H1 (cell line): ENCODE data around the gene COX14. TPM values are rescaled to one million over a fixed set of nuclear protein-coding genes. Genes with fewer than 3 reads are reported as not detected.

Source experiments
- CTCF ChIA-PET: fragments of 300-600 bp; sonication (Branson Sonifier 250); formaldehyde crosslinking; loops from one replicate; lab custom pipeline; 2021; ENCODE audit not compliant: partially characterized antibody; lab: Charles Lee
- POLR2A ChIA-PET: fragments of 300-600 bp; sonication (Branson Sonifier 250); formaldehyde crosslinking; loops from one replicate; lab custom pipeline; 2021; ENCODE audit warnings: inconsistent platforms; ENCODE audit not compliant: partially characterized antibody; lab: Charles Lee
- DNase-seq, 2 experiments: peaks; one replicate each; pipeline versions ENCODE4 v3.0.0 to v3.0.0-alpha.2; 2010 to 2022; ENCODE audit warnings: low spot score in 2 of 2, low read depth in 1 of 2, mixed read lengths in 1 of 2
- FAIRE-seq: peaks from 2 replicates; lab custom pipeline; 2011; peaks lifted over from hg19 to GRCh38; lab: Jason Lieb, UNC
- H2AFZ ChIP-seq: 2 replicates; pipeline ENCODE4 v1.8.1; 2012; ENCODE audit warnings: low read length, inconsistent platforms
- H2AK5ac ChIP-seq: 2 replicates; pipeline ENCODE4 v1.6.1; 2013; ENCODE audit warnings: low read depth, low read length
- H2BK120ac ChIP-seq: replicated peaks from 2 replicates; pipeline ENCODE3; 2013; ENCODE audit warnings: low read depth, low read length, inconsistent platforms
- H2BK12ac ChIP-seq: 2 replicates; pipeline ENCODE4 v1.6.1; 2013; ENCODE audit warnings: low read depth, low read length
- H2BK15ac ChIP-seq: 2 replicates; pipeline ENCODE4 v1.6.1; 2013; ENCODE audit warnings: low read length
- H2BK20ac ChIP-seq: 2 replicates; pipeline ENCODE4 v1.6.1; 2013; ENCODE audit warnings: low read length
- H2BK5ac ChIP-seq: 2 replicates; pipeline ENCODE4 v1.6.1; 2013; ENCODE audit warnings: low read depth, low read length
- H3K14ac ChIP-seq: 2 replicates; pipeline ENCODE4 v1.6.1; 2013; ENCODE audit warnings: inconsistent platforms; ENCODE audit not compliant: insufficient read length
- H3K18ac ChIP-seq: 2 replicates; pipeline ENCODE4 v1.6.1; 2013; ENCODE audit warnings: low read length; ENCODE audit errors: extremely low read depth
- H3K23ac ChIP-seq: 2 replicates; pipeline ENCODE4 v1.6.1; 2013; ENCODE audit warnings: inconsistent platforms; ENCODE audit not compliant: insufficient read length
- H3K23me2 ChIP-seq: 2 replicates; pipeline ENCODE4 v1.6.1; 2013; ENCODE audit warnings: low read depth, low read length
- H3K27ac ChIP-seq: 2 replicates; pipeline ENCODE4 v1.6.1; 2011; ENCODE audit warnings: low read depth, low read length, inconsistent platforms
- H3K27me3 ChIP-seq, 4 experiments: replicated peaks in 1 of 4; 1 replicate in 1 of 4; 2 replicates in 3 of 4; pipeline versions ENCODE4 v1.6.1 to v1.8.1; 2011 to 2013; ENCODE audit warnings: low read length in 3 of 4, mild to moderate bottlenecking in 3 of 4, inconsistent platforms in 2 of 4, mixed read lengths in 2 of 4, moderate library complexity in 1 of 4; ENCODE audit not compliant: control insufficient read depth in 3 of 4, insufficient read depth in 3 of 4; ENCODE audit errors: extremely low read depth in 1 of 4
- H3K36me3 ChIP-seq, 4 experiments: 2 replicates each; pipeline versions ENCODE4 v1.6.1 to v1.8.1; 2011 to 2013; ENCODE audit warnings: mild to moderate bottlenecking in 4 of 4, low read length in 3 of 4, moderate library complexity in 2 of 4, control low read depth in 1 of 4, inconsistent platforms in 1 of 4; ENCODE audit not compliant: insufficient read depth in 4 of 4, control insufficient read depth in 2 of 4
- H3K4ac ChIP-seq: replicated peaks from 2 replicates; pipeline ENCODE3; 2013; ENCODE audit warnings: low read length, low read depth, mixed read lengths, inconsistent platforms; ENCODE audit not compliant: insufficient read length
- H3K4me1 ChIP-seq, 4 experiments: replicated peaks in 1 of 4; 1 replicate in 1 of 4; 2 replicates in 3 of 4; pipeline versions ENCODE4 v1.6.1 to v1.8.1; 2011 to 2013; ENCODE audit warnings: low read length in 3 of 4, inconsistent platforms in 2 of 4, mixed read lengths in 1 of 4; ENCODE audit not compliant: insufficient read depth in 4 of 4, control insufficient read depth in 3 of 4
- H3K4me2 ChIP-seq, 2 experiments: 2 replicates each; pipeline versions ENCODE4 v1.6.1 to v1.8.1; 2011 to 2013; ENCODE audit warnings: low read depth in 2 of 2, low read length in 2 of 2, control low read depth in 1 of 2, inconsistent platforms in 1 of 2, mild to moderate bottlenecking in 1 of 2; ENCODE audit not compliant: insufficient read depth in 1 of 2
- H3K4me3 ChIP-seq, 4 experiments: fragments of 200-600, 300-600 bp in 1 of 4; sonication (generic), shearing (Covaris generic), sonication (Bioruptor Twin) in 1 of 4; 2 replicates each; pipeline versions ENCODE4 v1.5.1 to v1.8.1; 2011 to 2016; ENCODE audit warnings: low read length in 4 of 4, low read depth in 3 of 4, control low read depth in 2 of 4, inconsistent platforms in 2 of 4, mild to moderate bottlenecking in 2 of 4, mixed read lengths in 1 of 4, moderate library complexity in 1 of 4; ENCODE audit not compliant: insufficient read depth in 2 of 4; ENCODE audit errors: extremely low read depth in 1 of 4
- H3K56ac ChIP-seq: replicated peaks from 2 replicates; pipeline ENCODE3; 2013; ENCODE audit warnings: low read depth, mild to moderate bottlenecking, mixed read lengths, low read length, inconsistent platforms; ENCODE audit not compliant: insufficient read length
- H3K79me1 ChIP-seq: 2 replicates; pipeline ENCODE4 v1.6.1; 2013; ENCODE audit warnings: low read depth, low read length, control low read depth
- H3K79me2 ChIP-seq, 2 experiments: 2 replicates each; pipeline versions ENCODE4 v1.6.1 to v1.8.1; 2012 to 2013; ENCODE audit warnings: low read length in 2 of 2, mild to moderate bottlenecking in 2 of 2, inconsistent platforms in 1 of 2; ENCODE audit not compliant: insufficient read depth in 2 of 2, control insufficient read depth in 1 of 2
- H3K9ac ChIP-seq, 4 experiments: replicated peaks in 1 of 4; 1 replicate in 1 of 4; 2 replicates in 3 of 4; pipeline versions ENCODE4 v1.6.1 to v1.8.1; 2011 to 2013; ENCODE audit warnings: low read depth in 3 of 4, low read length in 3 of 4, control low read depth in 2 of 4, mild to moderate bottlenecking in 2 of 4, moderate library complexity in 2 of 4, inconsistent platforms in 1 of 4; ENCODE audit errors: extremely low read depth in 1 of 4
- H3K9me3 ChIP-seq, 2 experiments: 2 replicates each; pipeline versions ENCODE4 v1.6.1 to v1.8.1; 2012 to 2013; ENCODE audit warnings: mild to moderate bottlenecking in 2 of 2, moderate library complexity in 2 of 2, control low read depth in 1 of 2, inconsistent platforms in 1 of 2, low read depth in 1 of 2, low read length in 1 of 2, mixed read lengths in 1 of 2; ENCODE audit not compliant: insufficient read depth in 2 of 2
- H4K20me1 ChIP-seq, 2 experiments: replicated peaks in 1 of 2; 2 replicates each; pipeline versions ENCODE3 to v1.8.1; 2011 to 2013; ENCODE audit warnings: inconsistent platforms in 2 of 2, low read length in 2 of 2, mild to moderate bottlenecking in 1 of 2; ENCODE audit not compliant: insufficient read depth in 2 of 2, control insufficient read depth in 1 of 2
- H4K5ac ChIP-seq: 2 replicates; pipeline ENCODE4 v1.6.1; 2013; ENCODE audit warnings: low read length, low read depth, mixed read lengths, inconsistent platforms; ENCODE audit not compliant: insufficient read length
- H4K8ac ChIP-seq: 2 replicates; pipeline ENCODE4 v1.8.0; 2013; ENCODE audit warnings: mild to moderate bottlenecking, moderate library complexity, low read length, inconsistent platforms; ENCODE audit not compliant: insufficient read depth; ENCODE audit errors: extremely low read depth
- H4K91ac ChIP-seq: replicated peaks from 2 replicates; pipeline ENCODE3; 2013; ENCODE audit warnings: low read length, mixed read lengths, inconsistent platforms; ENCODE audit not compliant: insufficient read length
- BCL11A ChIP-seq, 2 experiments: IDR thresholded peaks; one replicate each; pipeline ENCODE4 v1.6.1; 2011; ENCODE audit warnings: low read depth in 2 of 2, low read length in 2 of 2, mild to moderate bottlenecking in 2 of 2
- NANOG ChIP-seq: IDR thresholded peaks from 2 replicates; pipeline ENCODE4 v1.6.1; 2011; ENCODE audit warnings: low read length, low read depth, mild to moderate bottlenecking, inconsistent platforms; ENCODE audit not compliant: insufficient read depth, poor library complexity, severe bottlenecking
- SP1 ChIP-seq: IDR thresholded peaks from 2 replicates; pipeline ENCODE4 v1.6.1; 2011; ENCODE audit warnings: low read depth, low read length
- WGBS, 2 experiments: shearing (Covaris generic) in 1 of 2; methylation state at CpG; one replicate each; pipeline versions ENCODE4 v1.1.6 to v1.1.7; 2013 to 2015; ENCODE audit warnings: low lambda C conversion rate in 2 of 2, mixed read lengths in 2 of 2, inconsistent platforms in 1 of 2, low coverage in 1 of 2, missing lambda C conversion rate in 1 of 2; ENCODE audit not compliant: insufficient replicate concordance in 2 of 2, insufficient coverage in 1 of 2, insufficient read length in 1 of 2; ENCODE audit errors: extremely low coverage in 1 of 2, missing lambda C conversion rate in 1 of 2; 5-methylcytosine and 5-hydroxymethylcytosine counted together
- polyA plus RNA-seq, 7 experiments: library from polyadenylated mRNA; depleted of rRNA in 3 of 7; stranded (reverse) in 5 of 7; unstranded in 2 of 7; fragments of >200 nt in 5 of 7; fragments of 200-250 nt in 2 of 7; gene quantifications; 1 replicate in 5 of 7; 2 replicates in 1 of 7; 4 replicates in 1 of 7; pipeline versions ENCODE4 v1.2.1 to v1.2.3, GENCODE V29; 2011 to 2013; ENCODE audit warnings: missing spikeins in 2 of 7, mixed read lengths in 2 of 7
- total RNA-seq: library from RNA; stranded (reverse); fragmentation: NEBNext Ultra II Directional; extraction: Animal tissue kit (Norgen Biotek cat#: 25700); gene quantifications from 2 replicates; pipeline ENCODE4 v1.2.1, GENCODE V29; 2021

Gene COX14
- total and polyA plus RNA-seq, 2 of the 8 experiments (the other 6 are each of a cell fraction or from before 2014, with no cell fraction given), result 40.1 to 102 TPM

- Histone ChIP-seq H3K56ac (no peak overlapping the region), H2BK12ac (no peak overlapping the region), H3K9ac (no peak overlapping the region), H3K27ac (no peak overlapping the region), H2BK15ac (no peak overlapping the region), H3K23ac (no peak overlapping the region), H3K14ac (no peak overlapping the region), H2BK20ac (no peak overlapping the region), H2BK5ac (no peak overlapping the region), H3K18ac (no peak overlapping the region), H4K5ac (no peak overlapping the region), H4K91ac (no peak overlapping the region), H3K4me2 (no peak overlapping the region), H3K79me2 (peaks cover 0 to 39% of the 10 kb centered on the region in 2 experiments; a peak in 2 of 4 replicates), H3K36me3 (no peaks in the 10 kb centered on the region), H3K4me3 (no peak overlapping the region), H3K4ac (no peak overlapping the region), H3K23me2 (no peaks in the 10 kb centered on the region), H3K9me3 (no peaks in the 10 kb centered on the region), H3K79me1 (no peaks in the 10 kb centered on the region; the same call in 1 of the 2 replicates), H4K8ac (no peak overlapping the region), H2AFZ (no peak overlapping the region), H4K20me1 (peaks cover 0 to 2% of the 10 kb centered on the region in 2 experiments), H2BK120ac (no peak overlapping the region), H2AK5ac (no peak overlapping the region), H3K4me1 (no peaks in the 10 kb centered on the region), H3K27me3 (no peaks in the 10 kb centered on the region)
- 80% methylated on average over 1 of the region's 1 CpG; no CpG with 5 or more reads in 1 of the 2 experiments for WGBS, 2 experiments
- FAIRE-seq (no peak), DNase-seq (no peak)
- CTCF ChIA-PET, result interaction anchor here (0.8 to 0.9 kb wide), 2 partner anchors 9 to 11 kb away, joined by 3 to 4 read pairs; no protein-coding TSS in a partner anchor
- POLR2A ChIA-PET, result interaction anchor here (0.5 to 1.7 kb wide), 4 partner anchors 9 to 64 kb away, joined by 3 to 6 read pairs (median 4); partner anchors contain the start of gene CERS5
- TF ChIP-seq NANOG (no peak), SP1 (no peak), BCL11A (IDR thresholded peaks at IDR 0.05; ENCODE audit: low read depth in 2 of 2, low read length in 2 of 2) (no peak)
These were observed 39.1 kb downstream of the COX14 start for GRCh38 chr12:50151047-50151687.
